ENCODE data around the gene E2F2. TPM values are rescaled to one million over a fixed set of nuclear protein-coding genes. Genes with fewer than 3 reads are reported as not detected.
A peak's percentile ranks its signal among the peaks of the same experiment; 100 is the strongest.

E2F2 gene
- total and polyA plus RNA-seq, 2 of the 4 experiments (the other 2 are of a cell fraction) = 0.36 to 0.51 TPM

- H3K9me1 ChIP-seq (ENCODE audit: insufficient read depth, low read length) = no peaks in the 10 kb centered on the region
- H3K56ac ChIP-seq (ENCODE audit: extremely low read depth, insufficient read depth, low read length) = no peak overlapping the region
- in situ Hi-C loops (cut with MboI; ENCODE audit: low sequenced_read_pairs) = loop anchor here (10.0 kb wide), 1 partner anchor 563 kb away; the partner anchor contains the start of gene LACTBL1
- DNase-seq (peak; percentile 68), ATAC-seq (ENCODE audit: low read depth) (peak; percentile 33; the same call in 1 of the 2 replicates)
- no peaks in the 10 kb centered on the region for H4K20me1 ChIP-seq (ENCODE audit: insufficient read depth, low read length)
- H3K79me1 ChIP-seq (ENCODE audit: low read depth in 1 of 2, low read length in 2 of 2) = no peaks in the 10 kb centered on the region
- peaks cover 4% of the 10 kb centered on the region; the same call in 1 of the 2 replicates for H3K4me1 ChIP-seq (ENCODE audit: control insufficient read depth, insufficient read depth, low read length)
- BruUV-seq (replicated peaks) = no TSS peak
- CTCF ChIA-PET = interaction anchor here (1.0 kb wide), 1 partner anchor 98 kb away, joined by 3 read pairs; no protein-coding TSS in a partner anchor
- H3K4me3 ChIP-seq (ENCODE audit: insufficient read depth, low read depth, low read length) = no peak overlapping the region
- H2BK20ac ChIP-seq (ENCODE audit: low read depth, low read length) = peak overlapping the region; percentile 57; the same call in 1 of the 2 replicates
- H2AK9ac ChIP-seq (replicated peaks; ENCODE audit: low read depth, low read length, poor library complexity) = no peak overlapping the region
- peak overlapping the region; percentile 39 for H2BK120ac ChIP-seq (ENCODE audit: low read depth, low read length)
- H3K4me2 ChIP-seq (ENCODE audit: low read depth, low read length) = no peak overlapping the region
- no peaks in the 10 kb centered on the region for H3K27me3 ChIP-seq (ENCODE audit: control insufficient read depth, insufficient read depth, low read length)
- dilution Hi-C loops (cut with HindIII; ENCODE audit: low sequenced_read_pairs, unreplicated experiment) = no loop called here
- H3K18ac ChIP-seq (ENCODE audit: low read depth, low read length) = no peak overlapping the region
- intact Hi-C loops (cut with micrococcal nuclease) = loop anchor here (5.0 to 10.0 kb wide), 2 partner anchors 115 to 353 kb away; partner anchors contain the start of gene TCEA3
- no peak overlapping the region for H2AFZ ChIP-seq (replicated peaks; ENCODE audit: low read length, poor library complexity)
- no peak overlapping the region for H3K23ac ChIP-seq (ENCODE audit: low read depth, low read length)
- no peaks in the 10 kb centered on the region for H3K9me3 ChIP-seq (ENCODE audit: control insufficient read depth, insufficient read depth, low read length)
- no peak overlapping the region for H2AK5ac ChIP-seq (ENCODE audit: low read depth, low read length)
- peak overlapping the region; percentile 48; the same call in 1 of the 2 replicates for H3K27ac ChIP-seq (ENCODE audit: insufficient read depth, low read length)
- H3K4ac ChIP-seq (ENCODE audit: low read depth, low read length) = peak overlapping the region; percentile 28; the same call in 1 of the 2 replicates
- 0 out of 4 replicates have a peak overlapping the region, but pooled peaks of 1 of the 2 experiments have one; percentile 2 for H4K8ac ChIP-seq (ENCODE audit: low read depth in 2 of 2, low read length in 2 of 2)
- no peak overlapping the region for H2BK5ac ChIP-seq (ENCODE audit: low read depth, low read length, poor library complexity, severe bottlenecking)
- no peak overlapping the region for H4K91ac ChIP-seq (ENCODE audit: insufficient read depth, low read depth, low read length)
- no peak overlapping the region for H4K5ac ChIP-seq (ENCODE audit: low read depth, low read length)
- H3K36me3 ChIP-seq (ENCODE audit: control insufficient read depth, insufficient read depth, low read length) = no peaks in the 10 kb centered on the region
- peak overlapping the region; percentile 38; the same call in 1 of the 2 replicates for H3K14ac ChIP-seq (replicated peaks; ENCODE audit: low read depth, low read length)
- POLR2A ChIA-PET (ENCODE audit: unreplicated experiment) = no interaction called here
- no peak overlapping the region for H3K9ac ChIP-seq (ENCODE audit: low read depth, low read length)
- no peak overlapping the region for H2BK15ac ChIP-seq (ENCODE audit: low read depth, low read length)
- WGBS, 2 experiments (ENCODE audit: extremely low coverage in 2 of 2, insufficient read length in 1 of 2) = 73% methylated on average over 4 of the region's 9 CpGs; no CpG with 5 or more reads in 1 of the 2 experiments
- TF ChIP-seq RAD21 (IDR thresholded peaks at IDR 0.05; ENCODE audit: low read length) (no peak), MAFK (IDR thresholded peaks at IDR 0.05; ENCODE audit: low read depth, low read length) (peak; percentile 97), CHD1 (IDR thresholded peaks at IDR 0.05; ENCODE audit: low read depth, low read length) (no peak), ELK1 (IDR thresholded peaks at IDR 0.05; ENCODE audit: borderline replicate concordance, low read depth, low read length) (no peak), SMC3 (IDR thresholded peaks at IDR 0.05; ENCODE audit: low read depth, low read length) (no peak), RFX5 (IDR thresholded peaks at IDR 0.05; ENCODE audit: low read depth, low read length) (no peak), FOS (IDR thresholded peaks at IDR 0.05; ENCODE audit: low read depth, low read length) (no peak), USF2 (IDR thresholded peaks at IDR 0.05; ENCODE audit: low read depth, low read length) (no peak), RCOR1 (IDR thresholded peaks at IDR 0.05; ENCODE audit: insufficient replicate concordance, low read length) (no peak), MAZ (IDR thresholded peaks at IDR 0.05; ENCODE audit: borderline replicate concordance, low read depth, low read length) (no peak), NFE2L2 (IDR thresholded peaks at IDR 0.05; ENCODE audit: low read depth, low read length) (peak; percentile 98), MXI1 (IDR thresholded peaks at IDR 0.05; ENCODE audit: borderline replicate concordance, low read depth, low read length) (no peak), BHLHE40 (IDR thresholded peaks at IDR 0.05; ENCODE audit: low read depth, low read length) (peak; percentile 46; the same call in 1 of the 2 replicates)
Measured at GRCh38 chr1:23537296-23537973, 6.4 kb upstream of the E2F2 start.

Data from IMR-90 (cell line).